ENCODE measurements around the gene PATZ1.

The PATZ1 gene

GRCh38 chr22:31313366-31314147, 32.6 kb downstream of the PATZ1 start:
- peak; percentile 89 for DNase-seq (ENCODE audit: low spot score)

DNA sequence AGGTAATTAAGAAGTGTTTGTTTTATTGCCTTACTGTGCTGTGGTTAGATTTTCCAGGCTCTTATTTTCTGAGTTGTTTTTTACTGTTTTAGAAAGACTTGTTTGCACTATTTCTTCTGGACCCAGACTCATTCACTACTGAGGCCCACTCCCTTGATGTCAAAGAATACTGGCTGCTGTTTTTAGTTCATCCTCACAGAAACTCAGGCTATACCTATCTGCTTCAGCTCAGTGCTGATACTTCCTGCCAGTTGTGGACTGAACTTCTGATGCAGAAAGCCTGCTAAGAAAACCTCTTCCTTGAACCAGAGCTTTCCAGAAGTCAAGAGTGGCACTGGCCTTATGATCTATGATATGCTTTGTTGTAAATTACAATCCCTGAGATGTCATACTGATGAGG, 38.0 kb downstream of the PATZ1 start:
- no peak for DNase-seq (ENCODE audit: low spot score)

DNA sequence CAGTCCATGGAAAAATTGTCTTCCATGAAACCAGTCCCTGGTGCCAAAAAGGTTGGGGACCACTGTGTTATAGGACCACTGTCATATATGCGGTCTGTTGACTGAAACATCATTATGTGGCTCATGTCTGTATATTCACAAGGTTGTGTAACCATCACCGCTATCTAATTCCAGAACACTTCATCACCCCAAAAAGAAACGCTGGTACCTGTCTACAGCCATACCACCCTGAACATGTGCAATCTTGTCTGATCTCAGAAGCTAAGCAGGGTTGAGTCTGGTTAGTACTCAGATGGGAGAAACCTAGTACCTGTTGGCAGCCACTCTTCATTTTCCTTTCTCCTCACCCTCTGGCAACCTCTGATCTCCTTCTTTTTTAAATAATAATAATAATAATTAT, 41.0 kb downstream of the PATZ1 start:
- DNase-seq (ENCODE audit: low spot score), result no peak

- DNase-seq (ENCODE audit: low spot score), result no peak
Measured at GRCh38 chr22:31302537-31302936, 43.6 kb downstream of the PATZ1 start.

DNA sequence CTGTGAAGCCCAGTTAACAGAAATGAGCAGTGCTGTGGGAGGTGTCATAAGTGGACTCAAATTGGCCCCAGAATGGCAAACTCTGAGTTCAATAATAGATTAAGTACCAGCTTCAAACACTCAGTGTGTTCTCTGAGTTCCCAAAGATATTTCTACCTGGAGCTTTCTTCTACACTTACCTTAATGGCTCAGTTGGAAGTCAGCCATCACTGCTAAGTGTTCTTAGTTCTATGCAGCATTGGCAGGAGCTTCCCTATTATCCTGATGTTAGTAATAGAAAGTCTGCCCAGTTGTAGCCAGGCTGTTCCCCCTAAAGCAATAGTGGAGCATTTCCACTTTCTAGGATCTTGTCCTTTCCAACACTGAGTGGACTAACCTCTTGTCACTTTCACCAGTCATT, 44.1 kb downstream of the PATZ1 start:
- no peak for DNase-seq (ENCODE audit: low spot score)

GRCh38 chr22:31300896-31301295, 45.2 kb downstream of the PATZ1 start:
- DNase-seq (ENCODE audit: low spot score), result no peak

GRCh38 chr22:31295831-31296657, 50.1 kb downstream of the PATZ1 start:
- DNase-seq (ENCODE audit: low spot score), result no peak

DNA sequence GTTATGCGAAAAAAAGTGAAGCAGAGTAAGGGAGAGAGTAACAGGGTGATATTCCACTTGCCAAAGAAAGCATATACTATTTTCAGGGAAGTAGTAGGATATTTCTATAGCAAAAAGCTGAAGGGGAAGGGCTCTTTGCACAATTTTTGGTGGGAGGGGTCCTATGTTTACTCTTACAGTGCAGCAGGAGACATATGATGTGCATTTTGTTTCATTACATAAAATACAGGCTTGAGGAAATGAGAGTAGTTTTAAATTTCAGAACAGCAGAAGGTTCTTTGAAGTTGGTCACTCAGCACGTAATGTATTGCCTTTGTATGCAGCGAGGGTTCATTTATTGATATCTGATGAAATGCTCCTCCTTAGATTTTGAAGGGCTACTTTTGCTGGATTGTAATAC, 50.8 kb downstream of the PATZ1 start:
- no peak for DNase-seq (ENCODE audit: low spot score)

DNA sequence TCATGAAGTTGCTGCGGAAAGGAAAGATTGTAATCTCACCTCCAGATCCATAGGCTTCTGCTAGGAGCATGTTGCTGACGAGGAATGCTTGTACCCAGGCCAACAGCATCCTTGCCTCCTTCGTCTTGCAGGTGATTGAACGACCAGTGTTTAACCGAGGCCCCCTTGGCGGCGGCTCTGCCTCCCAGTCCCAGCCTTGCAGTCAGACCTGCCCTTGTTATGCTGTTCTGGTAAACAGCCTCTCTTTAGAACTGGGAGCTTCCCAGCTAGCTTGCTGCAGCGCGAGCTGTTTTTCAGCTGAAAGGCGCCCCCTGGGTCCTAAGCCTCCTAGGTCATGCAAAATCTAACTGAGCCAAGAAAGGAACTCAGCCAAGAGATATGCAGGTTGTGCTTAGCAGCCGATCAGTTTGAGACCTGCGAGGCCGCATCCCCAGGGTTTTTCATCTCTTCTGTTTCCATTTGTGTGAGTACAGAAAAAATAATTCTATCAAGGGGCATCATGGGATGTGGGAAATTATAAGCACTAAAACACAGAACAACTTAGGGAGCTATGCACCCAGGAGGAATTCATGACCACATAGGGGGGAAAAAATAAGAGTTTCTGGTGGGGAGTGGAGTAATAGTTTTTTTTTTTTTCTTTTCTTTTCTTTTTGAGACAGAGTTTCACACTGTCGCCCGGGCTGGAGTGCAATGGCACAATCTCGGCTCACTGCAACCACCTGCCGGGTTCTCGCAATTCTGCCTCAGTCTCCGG, 53.7 kb downstream of the PATZ1 start, which contains the start of gene PIK3IP1:
TSS of gene PIK3IP1 (minus strand) at position 253 of the 754 bp plus-strand sequence. CDS start at position 109, 144 bp downstream.
- DNase-seq (ENCODE audit: low spot score), result peak; percentile 98

GRCh38 chr22:31291481-31292235, 54.5 kb downstream of the PATZ1 start:
- peak; percentile 62 for DNase-seq (ENCODE audit: low spot score)

DNA sequence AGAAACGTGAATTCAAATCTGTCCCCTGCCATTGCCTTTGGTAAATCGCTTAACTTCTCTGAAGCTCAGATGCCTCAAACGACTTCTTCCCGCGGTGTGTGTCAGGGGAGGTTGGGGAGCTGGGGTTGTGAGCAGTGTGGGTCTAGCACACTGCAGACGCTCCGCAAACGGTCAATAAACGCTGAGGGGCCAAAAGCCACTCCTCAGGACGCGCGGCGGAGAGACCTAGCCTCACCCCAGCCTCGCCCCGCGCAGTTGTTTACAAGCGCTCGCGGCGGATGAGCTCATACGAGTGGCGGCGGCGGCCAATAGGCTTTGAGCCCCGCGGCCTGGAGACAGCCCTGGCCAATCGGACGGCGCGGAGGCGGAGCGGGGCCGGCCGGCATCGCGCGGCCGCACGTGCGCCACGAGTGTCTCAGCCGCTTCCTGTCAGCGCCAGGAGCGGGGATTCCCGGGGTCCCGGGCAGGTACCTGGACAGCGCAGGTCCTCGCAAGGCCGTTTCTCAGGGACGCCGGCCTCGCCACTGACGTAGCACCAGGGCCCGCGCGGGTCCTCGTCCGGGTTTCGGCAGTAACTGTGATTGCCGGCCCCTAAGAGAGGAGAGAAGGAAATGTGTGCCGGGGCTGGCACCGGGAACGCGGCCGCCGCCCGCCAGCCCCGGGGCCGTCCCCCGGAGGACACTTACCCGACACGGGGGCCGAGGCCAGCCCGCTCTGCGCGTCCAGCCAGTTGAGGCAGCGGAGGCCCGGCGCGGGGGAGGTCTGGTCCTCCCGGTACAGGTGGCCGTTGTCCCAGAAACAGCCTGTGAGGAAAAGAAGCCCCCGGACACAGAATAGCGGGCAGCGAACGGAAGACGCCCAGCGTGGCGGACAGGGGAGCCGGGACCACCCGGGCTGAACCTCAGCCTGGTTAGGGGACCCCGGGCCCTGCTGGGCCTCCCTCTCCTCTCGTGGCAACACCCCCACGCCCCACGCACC, 55.4 kb downstream of the PATZ1 start:
- peak; percentile 94 for DNase-seq (ENCODE audit: low spot score)

- no peak for DNase-seq (ENCODE audit: low spot score)
Measured at GRCh38 chr22:31289344-31289743, 56.8 kb downstream of the PATZ1 start.

DNA sequence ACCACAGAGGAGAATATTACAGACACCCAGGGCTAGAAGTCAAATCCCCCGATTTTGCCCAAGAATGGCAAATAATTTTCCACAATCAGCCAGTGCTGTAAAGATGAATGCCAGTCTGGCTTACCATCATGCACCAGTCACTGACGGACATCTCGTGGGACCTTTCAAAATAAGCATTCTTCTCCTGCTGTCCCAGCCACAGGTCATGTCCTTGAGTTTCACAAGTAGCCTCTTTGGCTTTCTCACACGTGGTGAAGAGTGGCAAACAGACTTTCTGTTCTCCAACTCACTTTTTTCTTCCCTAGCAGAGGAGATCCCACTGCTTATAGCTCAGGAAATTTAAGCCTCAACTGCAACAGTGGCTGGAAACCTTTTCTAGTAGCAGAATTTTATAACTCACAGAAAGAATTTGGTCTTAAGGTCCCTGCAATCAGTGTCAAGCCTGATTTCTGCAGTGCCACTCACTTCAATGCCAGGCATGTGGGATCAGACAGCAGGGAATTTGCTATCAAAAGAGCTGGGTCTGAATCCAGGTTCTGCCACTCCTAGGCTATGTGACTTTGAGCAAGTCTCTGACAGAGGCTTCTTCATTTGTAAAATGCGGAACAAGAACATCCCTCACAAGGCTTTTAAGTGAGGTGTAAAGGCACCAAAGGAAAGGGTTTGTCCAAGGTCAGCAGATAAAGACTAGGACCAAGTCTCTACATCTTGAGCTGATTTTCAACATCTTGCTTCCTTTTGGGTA, 57.5 kb downstream of the PATZ1 start:
- DNase-seq (ENCODE audit: low spot score), result no peak

GRCh38 chr22:31287818-31288495, 58.2 kb downstream of the PATZ1 start:
- DNase-seq (ENCODE audit: low spot score), result no peak

- DNase-seq (ENCODE audit: low spot score), result no peak
Measured at GRCh38 chr22:31286360-31287255, 59.5 kb downstream of the PATZ1 start.

GRCh38 chr22:31284281-31285155, 61.6 kb downstream of the PATZ1 start:
- DNase-seq (ENCODE audit: low spot score), result no peak
